CD4-positive, alpha-beta T cell treated with Interleukin-17A for 1 hour (primary cell): ENCODE results near the gene CELSR3.

ENCODE experiments used
- DNase-seq: peaks from one replicate; pipeline ENCODE4 v3.0.0-alpha.2; 2020

The CELSR3 gene, protein sequence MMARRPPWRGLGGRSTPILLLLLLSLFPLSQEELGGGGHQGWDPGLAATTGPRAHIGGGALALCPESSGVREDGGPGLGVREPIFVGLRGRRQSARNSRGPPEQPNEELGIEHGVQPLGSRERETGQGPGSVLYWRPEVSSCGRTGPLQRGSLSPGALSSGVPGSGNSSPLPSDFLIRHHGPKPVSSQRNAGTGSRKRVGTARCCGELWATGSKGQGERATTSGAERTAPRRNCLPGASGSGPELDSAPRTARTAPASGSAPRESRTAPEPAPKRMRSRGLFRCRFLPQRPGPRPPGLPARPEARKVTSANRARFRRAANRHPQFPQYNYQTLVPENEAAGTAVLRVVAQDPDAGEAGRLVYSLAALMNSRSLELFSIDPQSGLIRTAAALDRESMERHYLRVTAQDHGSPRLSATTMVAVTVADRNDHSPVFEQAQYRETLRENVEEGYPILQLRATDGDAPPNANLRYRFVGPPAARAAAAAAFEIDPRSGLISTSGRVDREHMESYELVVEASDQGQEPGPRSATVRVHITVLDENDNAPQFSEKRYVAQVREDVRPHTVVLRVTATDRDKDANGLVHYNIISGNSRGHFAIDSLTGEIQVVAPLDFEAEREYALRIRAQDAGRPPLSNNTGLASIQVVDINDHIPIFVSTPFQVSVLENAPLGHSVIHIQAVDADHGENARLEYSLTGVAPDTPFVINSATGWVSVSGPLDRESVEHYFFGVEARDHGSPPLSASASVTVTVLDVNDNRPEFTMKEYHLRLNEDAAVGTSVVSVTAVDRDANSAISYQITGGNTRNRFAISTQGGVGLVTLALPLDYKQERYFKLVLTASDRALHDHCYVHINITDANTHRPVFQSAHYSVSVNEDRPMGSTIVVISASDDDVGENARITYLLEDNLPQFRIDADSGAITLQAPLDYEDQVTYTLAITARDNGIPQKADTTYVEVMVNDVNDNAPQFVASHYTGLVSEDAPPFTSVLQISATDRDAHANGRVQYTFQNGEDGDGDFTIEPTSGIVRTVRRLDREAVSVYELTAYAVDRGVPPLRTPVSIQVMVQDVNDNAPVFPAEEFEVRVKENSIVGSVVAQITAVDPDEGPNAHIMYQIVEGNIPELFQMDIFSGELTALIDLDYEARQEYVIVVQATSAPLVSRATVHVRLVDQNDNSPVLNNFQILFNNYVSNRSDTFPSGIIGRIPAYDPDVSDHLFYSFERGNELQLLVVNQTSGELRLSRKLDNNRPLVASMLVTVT (N-terminal part only)

GRCh38 chr3:48662753-48663488 is at the start of gene CELSR3:
CELSR3 (minus strand) TSS chr3:48662886; CDS start chr3:48662634, 252 bp downstream.
- peak; percentile 77 for DNase-seq

GRCh38 chr3:48711727-48712126 is 49.0 kb upstream of the CELSR3 start:
- DNase-seq: no peak

DNA sequence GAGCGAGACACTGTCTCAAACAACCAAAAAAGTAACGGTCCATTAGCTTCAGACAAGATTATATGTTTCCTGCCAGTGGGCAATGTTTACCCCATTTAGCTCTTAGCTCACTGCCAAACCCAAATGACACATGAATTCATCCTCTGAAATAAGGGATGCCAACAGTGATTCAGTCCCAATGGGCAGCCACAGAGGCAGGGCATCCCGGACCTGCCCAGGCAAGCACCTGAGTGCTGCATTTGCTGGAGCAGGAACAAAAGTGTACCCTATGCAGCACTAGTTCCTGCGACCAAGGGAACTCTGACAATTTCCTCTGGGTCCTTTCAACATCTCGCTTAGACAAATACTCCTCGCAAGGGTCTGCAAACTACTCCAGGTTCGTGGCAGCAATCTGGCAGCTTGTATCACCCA is 46.4 kb upstream of the CELSR3 start:
- DNase-seq: no peak

- no peak for DNase-seq
Measured at GRCh38 chr3:48708481-48708889, 45.8 kb upstream of the CELSR3 start.

DNA sequence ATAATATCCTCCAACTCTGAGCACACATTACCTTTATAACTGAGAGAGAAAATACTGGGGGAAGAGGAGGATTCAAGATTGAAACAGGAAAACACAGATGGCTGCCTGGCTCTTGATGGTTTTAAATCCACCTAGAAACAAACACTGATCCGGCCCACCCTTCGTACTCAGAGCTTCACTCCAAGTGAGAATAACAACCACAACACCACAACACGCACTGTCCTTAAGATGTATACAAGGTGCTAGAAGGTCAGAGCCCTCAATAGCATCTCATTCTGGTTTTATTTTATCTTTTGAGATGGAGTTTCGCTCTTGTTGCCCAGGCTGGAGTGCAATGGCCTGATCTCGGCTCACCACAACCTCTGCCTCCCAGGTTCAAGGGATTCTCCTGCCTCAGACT is 44.5 kb upstream of the CELSR3 start:
- DNase-seq: no peak

- DNase-seq: no peak
Measured at GRCh38 chr3:48702320-48702920, 39.7 kb upstream of the CELSR3 start.

DNA sequence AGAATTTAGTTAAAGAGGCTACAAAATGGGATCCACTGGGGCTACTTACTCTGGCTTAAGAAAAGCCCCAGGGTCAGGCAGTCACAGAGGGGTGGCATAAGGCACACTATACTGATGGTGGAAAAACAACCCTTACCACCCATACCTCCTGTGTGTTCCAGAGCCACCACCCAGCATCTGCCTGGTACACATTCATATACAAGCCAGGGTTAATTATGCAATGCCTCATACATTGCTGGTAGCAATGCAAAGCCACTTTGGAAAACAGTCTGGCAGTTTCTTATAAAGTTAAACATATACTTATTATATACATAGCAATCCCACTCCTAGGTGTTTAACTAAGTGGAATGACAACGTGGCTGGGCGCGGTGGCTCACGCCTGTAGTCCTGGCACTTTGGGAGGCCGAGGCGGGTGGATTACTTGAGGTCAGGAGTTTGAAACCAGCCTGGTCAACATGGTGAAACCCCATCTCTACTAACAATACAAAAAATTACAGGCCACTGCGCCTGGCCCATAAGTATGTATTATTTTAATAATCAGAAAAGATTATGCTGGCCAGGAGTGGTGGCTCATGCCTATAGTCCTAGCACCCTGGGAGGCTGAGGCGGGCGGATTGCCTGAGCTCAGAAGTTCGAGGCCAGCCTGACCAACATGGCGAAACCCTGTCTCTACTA is 38.2 kb upstream of the CELSR3 start:
- DNase-seq: no peak

GRCh38 chr3:48698891-48699290 is 36.2 kb upstream of the CELSR3 start:
- no peak for DNase-seq

GRCh38 chr3:48697952-48698351 is 35.3 kb upstream of the CELSR3 start:
- DNase-seq: no peak

DNA sequence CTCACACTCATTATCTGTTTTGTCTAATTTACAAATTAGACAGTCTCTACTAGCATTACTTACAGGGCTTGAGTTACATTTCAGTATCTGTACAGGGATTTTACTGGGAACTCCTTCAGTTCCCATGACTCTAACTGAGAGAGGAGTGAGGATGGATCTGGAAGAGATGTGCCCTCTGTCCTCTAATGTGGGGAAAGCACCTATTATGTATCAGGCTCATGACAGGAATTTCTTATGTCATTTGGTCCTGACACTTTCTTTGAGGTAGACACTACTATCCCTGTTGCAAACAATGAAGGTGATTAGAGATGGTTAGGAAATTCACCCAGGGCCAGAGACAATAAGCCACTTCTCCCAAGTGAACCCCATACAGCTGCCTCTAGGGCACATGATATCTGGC is 33.9 kb upstream of the CELSR3 start:
- no peak for DNase-seq

DNA sequence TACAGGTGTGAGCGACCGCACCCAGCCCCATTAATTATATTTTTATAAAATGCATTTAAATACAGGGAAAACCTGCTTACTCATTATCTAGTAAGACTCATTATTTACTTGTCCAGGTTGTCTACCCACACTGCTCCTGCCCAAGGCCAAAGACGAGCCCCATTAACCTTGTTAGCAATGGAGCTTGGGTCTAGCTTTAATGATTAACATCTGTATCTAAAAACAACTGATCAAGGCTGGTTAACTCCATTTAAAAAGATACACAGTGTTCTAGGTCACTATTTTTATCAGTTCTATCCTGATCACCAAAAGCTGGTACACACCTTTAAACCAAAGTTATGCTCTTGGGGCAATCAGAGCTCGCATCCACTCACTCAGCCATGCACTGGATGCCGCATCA is 33.5 kb upstream of the CELSR3 start:
- DNase-seq: no peak

DNA sequence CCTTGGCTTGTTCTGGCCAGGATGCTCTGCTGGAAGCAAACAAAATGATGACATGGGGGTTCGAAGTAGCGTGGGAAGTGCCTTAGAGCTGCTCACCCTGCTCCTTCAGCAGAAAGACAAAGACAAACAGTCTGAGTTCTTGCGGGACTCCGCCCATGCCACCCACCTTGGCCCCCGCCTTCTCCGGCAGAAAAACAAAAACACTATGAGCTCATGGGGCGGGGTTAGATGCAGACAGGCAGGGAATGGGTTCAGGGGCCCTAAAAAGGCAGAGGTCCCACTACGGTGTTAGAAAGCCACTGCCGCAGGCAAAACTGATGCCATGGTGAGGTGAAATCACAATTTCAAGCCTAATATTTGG is 32.7 kb upstream of the CELSR3 start:
- no peak for DNase-seq

DNA sequence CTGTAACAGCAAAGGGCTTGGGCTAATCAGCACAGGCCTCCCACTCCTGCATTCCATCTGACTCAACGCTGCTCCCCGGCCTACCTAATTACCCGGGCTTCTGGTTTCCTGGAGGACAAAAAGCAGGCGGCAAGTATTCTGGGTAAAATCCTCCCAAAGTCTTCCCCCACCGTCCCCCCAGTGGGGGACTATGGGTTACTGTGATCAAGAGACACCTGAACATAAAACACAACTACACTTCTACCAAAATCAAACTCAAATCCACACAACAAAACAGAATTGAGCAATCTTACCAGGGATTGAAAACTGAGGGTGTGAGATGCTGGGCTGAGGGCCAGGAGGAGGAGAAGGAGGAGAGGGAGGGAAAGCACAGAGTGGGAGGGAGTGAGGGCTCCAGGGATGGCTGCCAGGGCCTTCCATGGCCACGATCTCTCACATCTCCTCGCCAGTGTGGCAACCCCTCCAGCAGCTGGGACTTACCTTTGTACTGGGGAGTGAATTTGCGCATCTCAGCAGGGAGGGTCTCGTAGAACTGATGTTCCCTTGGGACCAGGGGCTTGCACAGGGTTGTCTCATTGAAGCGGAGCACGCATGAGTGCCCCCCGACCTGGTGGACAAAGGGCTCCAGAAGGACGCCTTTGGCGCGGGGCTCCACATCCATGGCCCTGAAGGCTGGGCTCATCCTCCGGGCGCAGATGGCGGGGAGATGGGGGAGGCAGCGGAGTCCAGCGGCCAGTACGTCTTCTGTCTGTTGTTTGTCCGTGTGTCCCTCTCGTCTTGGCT is 32.1 kb upstream of the CELSR3 start:
- DNase-seq: no peak

- no peak for DNase-seq
Measured at GRCh38 chr3:48693826-48694225, 31.1 kb upstream of the CELSR3 start.

- no peak for DNase-seq
Measured at GRCh38 chr3:48692551-48692950, 29.9 kb upstream of the CELSR3 start.

GRCh38 chr3:48690846-48691458 is 28.3 kb upstream of the CELSR3 start:
- DNase-seq: no peak

- no peak for DNase-seq
Measured at GRCh38 chr3:48689384-48689783, 26.7 kb upstream of the CELSR3 start.

DNA sequence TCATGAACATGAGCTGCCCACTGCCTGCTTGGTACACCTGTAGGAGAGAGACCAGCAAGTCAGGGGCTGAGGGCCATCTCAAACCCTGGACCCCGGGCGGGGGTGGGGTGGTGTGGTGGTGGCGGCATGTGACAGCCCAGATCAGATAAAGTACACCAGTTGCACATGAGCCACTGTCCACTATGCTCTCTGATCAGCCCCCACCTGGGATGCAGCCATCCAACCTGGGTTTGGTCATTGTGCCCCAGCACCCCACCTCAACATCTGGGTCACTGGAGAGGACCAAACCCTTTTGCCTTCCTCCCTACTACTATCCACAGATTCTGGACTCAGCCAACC is 26.0 kb upstream of the CELSR3 start:
- no peak for DNase-seq

DNA sequence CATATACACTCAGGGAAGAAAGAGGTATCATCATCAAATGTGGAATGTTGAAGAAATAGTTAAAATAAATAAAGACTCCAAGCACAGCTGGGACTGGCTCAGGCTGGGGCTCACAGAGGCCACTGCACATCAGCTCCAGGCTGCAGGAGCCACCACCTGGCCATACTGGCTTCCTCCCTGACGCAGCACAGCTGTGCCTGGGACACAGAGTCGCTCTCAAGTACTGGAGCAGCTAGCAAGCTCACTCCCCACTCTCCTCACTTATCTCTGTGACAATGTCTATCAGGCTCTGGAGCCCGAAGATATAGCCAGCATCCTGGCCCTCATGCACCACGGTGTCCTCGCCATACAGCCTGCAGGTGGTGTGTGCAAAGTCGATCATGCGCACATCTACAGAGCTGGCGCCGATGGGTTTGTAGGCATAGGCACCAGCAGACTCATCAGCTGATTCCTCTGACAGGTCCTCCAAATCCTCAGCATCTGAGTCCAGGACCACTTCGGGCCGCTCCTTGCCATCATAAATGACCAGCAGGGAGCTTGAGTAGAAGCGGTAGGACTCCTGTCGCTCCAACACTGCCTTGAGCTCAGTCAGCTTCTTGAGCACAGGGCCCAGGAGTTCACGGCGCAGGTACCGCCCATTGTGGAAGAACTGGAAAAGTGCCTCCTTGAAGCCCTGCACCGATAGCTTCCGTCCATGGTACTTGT is 25.5 kb upstream of the CELSR3 start:
- DNase-seq: no peak

- DNase-seq: no peak
Measured at GRCh38 chr3:48687220-48687678, 24.6 kb upstream of the CELSR3 start.
